KOPT-K1 (cell line): ENCODE data around the gene KLF13.
A peak's percentile ranks its signal among the peaks of the same experiment; 100 is the strongest.

Source experiments
- H3K27ac ChIP-seq: fragments of 200-600 bp; sonication (generic); 2 replicates; pipeline ENCODE4 v1.5.1; 2016; ENCODE audit warnings: antibody characterized with exemption, mild to moderate bottlenecking, low read depth, low read length; ENCODE audit not compliant: poor library complexity, severe bottlenecking
- H3K36me3 ChIP-seq: fragments of 200-600 bp; sonication (generic); 2 replicates; pipeline ENCODE4 v1.5.1; 2017; ENCODE audit warnings: antibody characterized with exemption, mild to moderate bottlenecking, low read length, moderate library complexity; ENCODE audit not compliant: insufficient read depth
- H3K9me3 ChIP-seq: fragments of 200-600 bp; sonication (generic); 2 replicates; pipeline ENCODE4 v1.5.1; 2017; ENCODE audit warnings: antibody characterized with exemption, low read length, mild to moderate bottlenecking; ENCODE audit not compliant: insufficient read depth, poor library complexity, severe bottlenecking

KLF13 gene

DNA sequence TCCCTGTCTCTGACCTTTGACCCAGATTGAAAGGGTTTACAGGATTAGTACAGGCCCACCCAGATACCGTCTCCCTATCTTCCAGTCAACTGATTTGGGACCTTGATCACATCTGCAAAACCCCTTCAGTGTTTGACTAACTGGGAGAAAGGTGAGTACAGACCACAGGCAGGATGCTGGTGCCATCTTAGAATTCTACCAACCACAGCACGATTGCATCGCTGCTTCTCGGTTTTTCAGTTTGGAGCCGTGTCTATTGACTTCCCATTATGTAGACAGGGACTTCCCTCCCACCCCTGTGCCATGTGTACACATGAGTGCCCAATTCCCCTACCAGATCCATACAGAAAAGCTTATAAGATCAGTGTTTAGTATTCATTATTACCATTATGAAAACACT lies 6.6 kb upstream of the KLF13 start:
- Histone ChIP-seq H3K36me3 (no peaks in the 10 kb centered on the region), H3K27ac (peak overlapping the region; percentile 41), H3K9me3 (peaks cover 4% of the 10 kb centered on the region)

DNA sequence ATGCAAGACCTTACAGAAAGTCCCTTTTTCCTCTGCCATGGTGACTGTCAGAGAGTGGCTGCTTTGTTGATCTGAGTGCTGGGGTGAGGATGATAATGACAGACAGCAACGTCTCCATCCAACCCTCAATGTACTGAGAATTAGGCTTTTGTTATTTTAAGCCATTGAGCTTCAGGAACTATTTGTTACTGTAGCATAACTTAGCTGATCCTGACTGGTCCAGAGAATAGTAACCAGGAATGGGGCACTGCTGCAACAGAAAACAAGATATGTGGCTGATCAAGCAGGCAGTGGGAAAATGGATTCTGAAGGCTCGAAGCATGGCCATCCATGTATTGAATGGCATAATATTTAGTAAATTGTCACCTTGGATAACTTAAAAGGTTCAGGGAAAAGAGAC lies 5.2 kb upstream of the KLF13 start:
- H3K36me3 ChIP-seq = no peaks in the 10 kb centered on the region
- H3K9me3 ChIP-seq = peaks cover 4% of the 10 kb centered on the region
- H3K27ac ChIP-seq = no peak overlapping the region

DNA sequence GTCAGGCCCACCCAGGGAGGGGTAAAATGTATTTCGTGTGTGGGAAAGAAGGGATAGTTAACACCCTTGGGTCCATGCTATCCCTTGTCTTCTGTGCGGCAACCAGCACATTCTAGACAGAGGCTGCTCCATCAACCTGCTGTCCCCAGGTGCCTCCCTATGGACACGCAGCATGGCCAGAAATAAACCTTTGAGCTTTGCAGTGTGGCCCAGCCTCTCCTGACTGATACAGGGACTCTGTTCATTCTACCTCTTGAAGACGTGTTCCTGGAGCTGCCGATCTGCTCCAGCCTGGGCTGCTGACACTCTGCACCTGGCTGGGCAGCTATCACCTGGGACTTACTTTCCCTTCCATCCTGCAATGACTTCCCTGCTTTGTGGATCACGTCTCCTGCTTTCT lies 4.1 kb upstream of the KLF13 start:
- peak overlapping the region; percentile 11 for H3K27ac ChIP-seq
- H3K36me3 ChIP-seq = no peaks in the 10 kb centered on the region

DNA sequence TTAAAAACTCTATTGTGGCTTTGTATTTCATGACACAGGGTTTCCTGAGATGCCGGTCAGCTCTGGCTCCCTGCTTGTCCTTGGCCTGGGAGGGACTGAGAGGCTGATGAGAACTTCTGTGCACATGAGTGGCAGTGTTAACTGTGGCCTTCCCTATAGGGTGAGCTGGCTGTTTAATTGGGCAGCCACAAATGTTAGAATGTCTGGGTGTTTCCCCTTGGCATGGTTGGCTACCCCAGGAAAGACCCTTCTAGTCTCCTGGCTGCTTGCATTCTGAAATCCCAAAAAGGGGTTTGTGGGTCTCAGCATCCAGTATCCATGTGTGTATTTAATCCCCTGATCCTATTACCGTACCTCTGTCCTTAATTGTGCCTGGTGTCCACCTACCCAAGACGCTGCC lies 3.0 kb upstream of the KLF13 start:
- no peaks in the 10 kb centered on the region for H3K36me3 ChIP-seq
- H3K9me3 ChIP-seq = peaks cover 4% of the 10 kb centered on the region
- peak overlapping the region; percentile 98 for H3K27ac ChIP-seq

More for the DNA sequence above, 4.1 kb upstream of the KLF13 start:
- peaks cover 4% of the 10 kb centered on the region for H3K9me3 ChIP-seq

DNA sequence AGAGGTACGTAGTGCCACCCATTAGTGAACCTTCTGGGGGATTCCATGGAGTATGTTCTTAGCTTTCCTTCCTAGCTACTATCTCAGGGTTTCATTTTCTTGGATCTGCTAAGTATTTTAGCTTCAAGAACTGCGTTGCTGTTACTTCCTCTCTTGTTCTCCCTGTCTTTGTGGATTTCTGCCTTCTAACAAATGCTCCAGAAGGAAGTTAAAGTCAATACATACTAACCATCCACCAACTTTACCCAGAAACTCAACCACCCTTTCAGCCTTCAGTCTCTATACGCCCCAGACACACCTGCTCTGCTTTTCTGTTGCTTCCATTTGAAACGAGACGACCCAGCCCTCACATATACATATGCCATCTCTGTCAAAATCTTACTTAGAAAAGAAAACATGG lies 2.4 kb upstream of the KLF13 start:
- Histone ChIP-seq H3K36me3 (no peaks in the 10 kb centered on the region), H3K9me3 (peaks cover 4% of the 10 kb centered on the region), H3K27ac (peak overlapping the region; percentile 98)

GRCh38 chr15:31324806-31325594 lies 1.6 kb upstream of the KLF13 start:
- Histone ChIP-seq H3K9me3 (peaks cover 4% of the 10 kb centered on the region), H3K27ac (peak overlapping the region; percentile 98), H3K36me3 (0 out of 2 replicates have a peak, but pooled peaks cover 2% of the 10 kb centered on the region)

GRCh38 chr15:31325595-31326155 lies 960 bp upstream of the KLF13 start:
- peaks cover 9% of the 10 kb centered on the region for H3K36me3 ChIP-seq
- H3K9me3 ChIP-seq = peaks cover 4% of the 10 kb centered on the region
- peak overlapping the region; percentile 98 for H3K27ac ChIP-seq

DNA sequence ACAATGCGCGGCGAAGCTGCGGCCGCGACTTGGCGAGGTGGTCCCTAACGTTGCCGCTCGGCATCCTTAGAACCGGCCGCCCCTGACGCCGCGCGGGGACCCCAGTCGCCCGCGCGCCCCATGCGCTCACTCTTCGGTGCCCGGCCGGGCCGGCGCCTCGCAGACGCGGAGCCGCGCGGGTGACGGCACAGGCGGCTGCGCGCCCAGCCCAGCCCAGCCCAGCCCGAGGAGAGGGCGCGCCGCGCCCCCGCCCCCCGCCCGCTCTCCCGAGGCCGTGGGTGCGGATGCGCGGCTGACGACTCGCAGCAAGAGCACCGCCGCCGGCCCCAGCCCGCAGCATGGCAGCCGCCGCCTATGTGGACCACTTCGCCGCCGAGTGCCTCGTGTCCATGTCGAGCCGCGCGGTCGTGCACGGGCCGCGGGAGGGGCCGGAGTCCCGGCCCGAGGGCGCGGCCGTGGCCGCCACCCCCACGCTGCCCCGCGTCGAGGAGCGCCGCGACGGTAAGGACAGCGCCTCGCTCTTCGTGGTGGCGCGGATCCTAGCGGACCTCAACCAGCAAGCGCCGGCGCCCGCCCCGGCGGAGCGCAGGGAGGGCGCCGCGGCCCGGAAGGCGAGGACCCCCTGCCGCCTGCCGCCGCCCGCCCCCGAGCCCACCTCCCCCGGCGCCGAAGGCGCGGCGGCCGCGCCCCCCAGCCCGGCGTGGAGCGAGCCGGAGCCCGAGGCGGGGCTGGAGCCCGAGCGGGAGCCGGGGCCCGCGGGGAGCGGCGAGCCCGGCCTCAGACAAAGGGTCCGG lies 437 bp downstream of the KLF13 start:
- Histone ChIP-seq H3K36me3 (peaks cover 12% of the 10 kb centered on the region), H3K27ac (peak overlapping the region; percentile 81), H3K9me3 (no peaks in the 10 kb centered on the region)

- H3K36me3 ChIP-seq = peaks cover 12% of the 10 kb centered on the region
- H3K27ac ChIP-seq = peak overlapping the region; percentile 81
- no peaks in the 10 kb centered on the region for H3K9me3 ChIP-seq
Measured at GRCh38 chr15:31327669-31328427, 1.2 kb downstream of the KLF13 start.

DNA sequence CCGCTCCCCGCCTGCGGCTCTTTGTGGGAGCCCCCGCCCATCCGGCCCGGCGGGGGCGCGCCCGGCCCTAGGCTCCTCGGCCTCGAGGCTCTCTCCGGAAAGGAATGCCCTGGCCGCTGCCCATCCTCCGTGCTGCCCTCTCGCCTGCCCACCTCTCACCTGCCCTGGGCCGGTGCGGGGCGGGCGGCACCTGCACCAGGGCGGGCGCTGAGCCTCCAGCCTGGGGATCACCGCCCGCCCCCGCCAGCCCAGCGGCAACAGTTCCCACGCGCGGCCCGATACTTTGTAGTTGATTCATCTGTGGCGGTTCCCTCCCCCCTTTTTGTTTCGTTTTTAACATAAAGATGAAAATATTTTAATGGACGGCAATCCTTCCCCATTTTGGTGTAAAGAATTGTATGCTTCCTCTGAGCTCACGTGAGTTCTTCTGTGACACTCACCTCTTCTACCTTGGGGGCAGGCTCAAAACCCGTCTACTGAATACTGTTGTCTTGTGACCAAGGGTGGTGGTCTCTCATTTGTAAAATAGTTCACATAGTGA lies 1.9 kb downstream of the KLF13 start:
- Histone ChIP-seq H3K27ac (peak overlapping the region; percentile 81), H3K36me3 (peaks cover 12% of the 10 kb centered on the region), H3K9me3 (no peaks in the 10 kb centered on the region)

DNA sequence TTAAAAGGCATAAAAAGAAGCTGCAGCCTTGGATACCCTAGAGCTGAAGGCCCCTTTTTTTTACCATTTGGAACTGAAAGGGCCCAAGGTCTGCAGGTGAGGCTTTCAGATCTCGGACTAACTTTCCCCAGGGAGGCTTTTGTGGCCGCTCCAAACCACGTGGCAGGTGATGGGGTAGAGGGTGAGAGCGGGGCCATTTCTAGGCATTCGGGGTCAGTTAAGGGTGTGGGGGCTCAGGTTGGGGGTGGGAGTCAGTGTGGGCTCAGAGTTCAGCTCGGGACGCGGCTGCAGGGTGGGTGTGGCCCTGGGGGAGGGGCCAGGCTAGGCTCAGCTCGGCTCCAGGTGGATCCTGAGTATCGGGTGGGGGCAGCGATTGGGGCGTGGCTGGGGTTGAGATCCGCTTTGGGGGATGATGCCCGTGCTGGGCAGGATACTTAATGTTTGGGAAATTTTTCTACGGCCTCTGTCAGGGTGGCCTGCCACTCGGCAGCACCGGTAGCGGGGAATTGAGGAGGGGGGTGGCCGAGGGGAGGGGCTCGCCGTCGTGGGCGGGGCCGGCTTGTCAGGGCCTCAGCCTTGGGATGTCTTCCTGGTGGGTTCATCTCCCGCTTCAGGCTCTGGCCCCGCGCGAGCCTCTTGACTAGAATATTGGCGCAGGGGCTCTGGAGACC lies 2.5 kb downstream of the KLF13 start:
- H3K36me3 ChIP-seq = peaks cover 12% of the 10 kb centered on the region
- no peaks in the 10 kb centered on the region for H3K9me3 ChIP-seq
- H3K27ac ChIP-seq = peak overlapping the region; percentile 81

DNA sequence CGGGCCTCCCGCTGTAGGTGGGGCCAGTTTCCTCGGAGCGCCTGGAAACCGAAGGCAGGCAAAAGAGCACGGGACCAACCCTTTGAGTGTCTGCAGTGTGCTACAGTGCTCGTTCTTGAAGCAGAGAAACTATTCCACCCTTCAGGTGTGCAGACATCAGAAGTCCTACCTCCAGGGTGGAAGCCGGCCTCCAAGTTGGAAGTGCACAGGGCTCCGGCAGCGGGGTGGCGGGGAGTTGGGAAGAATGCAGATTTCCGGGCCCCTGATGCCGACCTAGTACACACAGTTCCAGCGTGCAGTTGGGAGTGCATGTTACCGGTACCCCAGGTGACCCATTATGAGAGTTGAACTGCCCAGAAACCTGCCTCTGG lies 3.0 kb downstream of the KLF13 start:
- peaks cover 12% of the 10 kb centered on the region for H3K36me3 ChIP-seq
- H3K27ac ChIP-seq = peak overlapping the region; percentile 29
- no peaks in the 10 kb centered on the region for H3K9me3 ChIP-seq

- peak overlapping the region; percentile 29 for H3K27ac ChIP-seq
Measured at GRCh38 chr15:31330111-31330785, 3.6 kb downstream of the KLF13 start.

DNA sequence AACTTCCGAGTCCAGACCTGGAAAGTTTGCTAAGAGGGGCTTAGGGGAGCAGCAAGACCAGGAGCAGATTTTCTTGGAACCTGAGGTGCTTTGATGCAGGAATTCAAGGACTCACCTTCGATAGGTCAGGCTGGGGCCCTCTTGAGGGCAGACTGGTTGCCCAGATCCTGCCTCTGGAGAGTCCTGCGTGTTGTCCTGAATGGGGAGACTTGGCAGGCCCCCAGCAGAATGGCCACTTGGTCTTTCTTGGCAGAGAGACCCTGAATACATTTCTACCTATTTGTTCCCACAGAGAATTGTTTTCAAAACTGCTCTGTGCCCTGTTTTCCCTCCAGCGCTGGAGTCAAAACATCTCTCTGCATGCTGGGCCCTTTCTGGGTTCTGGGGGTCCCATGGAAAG lies 4.2 kb downstream of the KLF13 start:
- Histone ChIP-seq H3K27ac (peak overlapping the region; percentile 29), H3K36me3 (peaks cover 12% of the 10 kb centered on the region)

More at GRCh38 chr15:31330111-31330785, 3.6 kb downstream of the KLF13 start:
- Histone ChIP-seq H3K36me3 (peaks cover 12% of the 10 kb centered on the region), H3K9me3 (no peaks in the 10 kb centered on the region)

More for the DNA sequence above, 4.2 kb downstream of the KLF13 start:
- no peaks in the 10 kb centered on the region for H3K9me3 ChIP-seq
